ENCODE data around the gene TIGD3.

TIGD3 gene

DNA sequence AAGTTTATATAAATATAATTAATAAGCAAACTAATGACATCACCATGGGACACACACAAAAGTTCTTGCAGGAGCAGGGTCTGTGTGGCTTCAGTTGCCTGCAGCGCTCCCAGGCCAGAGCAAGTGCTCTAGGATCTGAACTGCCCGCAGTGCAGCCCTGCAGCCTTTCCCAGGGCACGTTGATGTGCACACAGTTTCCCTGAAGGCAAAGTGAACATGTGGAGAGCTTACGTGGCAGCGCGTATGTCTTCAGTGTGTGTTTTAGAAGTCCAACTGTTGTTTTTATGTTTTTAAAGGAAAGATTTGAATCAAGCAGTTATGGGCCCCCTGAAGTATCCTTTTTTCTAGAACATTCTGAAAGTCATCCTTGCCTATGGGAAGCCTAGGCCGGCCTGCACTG lies 1.2 kb upstream of the TIGD3 start:
- no peak for TF ChIP-seq TEAD4 (IDR thresholded peaks at IDR 0.05)
- TF ChIP-seq CREB1 (IDR thresholded peaks at IDR 0.05; ENCODE audit: low read depth) = no peak
- TF ChIP-seq CEBPB (IDR thresholded peaks at IDR 0.05) = no peak
- no peak for TF ChIP-seq ZBTB7A (IDR thresholded peaks at IDR 0.05; ENCODE audit: low read depth)
- TF ChIP-seq, protein P1, sequence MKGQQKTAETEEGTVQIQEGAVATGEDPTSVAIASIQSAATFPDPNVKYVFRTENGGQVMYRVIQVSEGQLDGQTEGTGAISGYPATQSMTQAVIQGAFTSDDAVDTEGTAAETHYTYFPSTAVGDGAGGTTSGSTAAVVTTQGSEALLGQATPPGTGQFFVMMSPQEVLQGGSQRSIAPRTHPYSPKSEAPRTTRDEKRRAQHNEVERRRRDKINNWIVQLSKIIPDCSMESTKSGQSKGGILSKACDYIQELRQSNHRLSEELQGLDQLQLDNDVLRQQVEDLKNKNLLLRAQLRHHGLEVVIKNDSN (IDR thresholded peaks at IDR 0.05) = no peak
- TF ChIP-seq YY1 (IDR thresholded peaks at IDR 0.05; ENCODE audit: low read depth) = no peak
- TF ChIP-seq RAD21 (IDR thresholded peaks at IDR 0.05; ENCODE audit: low read depth) = no peak
- TF ChIP-seq NFIC (IDR thresholded peaks at IDR 0.05) = no peak
- TF ChIP-seq, protein P2, sequence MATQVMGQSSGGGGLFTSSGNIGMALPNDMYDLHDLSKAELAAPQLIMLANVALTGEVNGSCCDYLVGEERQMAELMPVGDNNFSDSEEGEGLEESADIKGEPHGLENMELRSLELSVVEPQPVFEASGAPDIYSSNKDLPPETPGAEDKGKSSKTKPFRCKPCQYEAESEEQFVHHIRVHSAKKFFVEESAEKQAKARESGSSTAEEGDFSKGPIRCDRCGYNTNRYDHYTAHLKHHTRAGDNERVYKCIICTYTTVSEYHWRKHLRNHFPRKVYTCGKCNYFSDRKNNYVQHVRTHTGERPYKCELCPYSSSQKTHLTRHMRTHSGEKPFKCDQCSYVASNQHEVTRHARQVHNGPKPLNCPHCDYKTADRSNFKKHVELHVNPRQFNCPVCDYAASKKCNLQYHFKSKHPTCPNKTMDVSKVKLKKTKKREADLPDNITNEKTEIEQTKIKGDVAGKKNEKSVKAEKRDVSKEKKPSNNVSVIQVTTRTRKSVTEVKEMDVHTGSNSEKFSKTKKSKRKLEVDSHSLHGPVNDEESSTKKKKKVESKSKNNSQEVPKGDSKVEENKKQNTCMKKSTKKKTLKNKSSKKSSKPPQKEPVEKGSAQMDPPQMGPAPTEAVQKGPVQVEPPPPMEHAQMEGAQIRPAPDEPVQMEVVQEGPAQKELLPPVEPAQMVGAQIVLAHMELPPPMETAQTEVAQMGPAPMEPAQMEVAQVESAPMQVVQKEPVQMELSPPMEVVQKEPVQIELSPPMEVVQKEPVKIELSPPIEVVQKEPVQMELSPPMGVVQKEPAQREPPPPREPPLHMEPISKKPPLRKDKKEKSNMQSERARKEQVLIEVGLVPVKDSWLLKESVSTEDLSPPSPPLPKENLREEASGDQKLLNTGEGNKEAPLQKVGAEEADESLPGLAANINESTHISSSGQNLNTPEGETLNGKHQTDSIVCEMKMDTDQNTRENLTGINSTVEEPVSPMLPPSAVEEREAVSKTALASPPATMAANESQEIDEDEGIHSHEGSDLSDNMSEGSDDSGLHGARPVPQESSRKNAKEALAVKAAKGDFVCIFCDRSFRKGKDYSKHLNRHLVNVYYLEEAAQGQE (IDR thresholded peaks at IDR 0.05; ENCODE audit: low read depth) = no peak
- TF ChIP-seq EGR1 (IDR thresholded peaks at IDR 0.05) = no peak
- TF ChIP-seq, protein P3, sequence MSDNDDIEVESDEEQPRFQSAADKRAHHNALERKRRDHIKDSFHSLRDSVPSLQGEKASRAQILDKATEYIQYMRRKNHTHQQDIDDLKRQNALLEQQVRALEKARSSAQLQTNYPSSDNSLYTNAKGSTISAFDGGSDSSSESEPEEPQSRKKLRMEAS (IDR thresholded peaks at IDR 0.05) = no peak
- no peak for TF ChIP-seq TCF12 (IDR thresholded peaks at IDR 0.05; ENCODE audit: low read depth)
- TF ChIP-seq EP300 (IDR thresholded peaks at IDR 0.05; ENCODE audit: borderline replicate concordance) = no peak
- TF ChIP-seq TAF1 (IDR thresholded peaks at IDR 0.05; ENCODE audit: low read depth) = no peak

DNA sequence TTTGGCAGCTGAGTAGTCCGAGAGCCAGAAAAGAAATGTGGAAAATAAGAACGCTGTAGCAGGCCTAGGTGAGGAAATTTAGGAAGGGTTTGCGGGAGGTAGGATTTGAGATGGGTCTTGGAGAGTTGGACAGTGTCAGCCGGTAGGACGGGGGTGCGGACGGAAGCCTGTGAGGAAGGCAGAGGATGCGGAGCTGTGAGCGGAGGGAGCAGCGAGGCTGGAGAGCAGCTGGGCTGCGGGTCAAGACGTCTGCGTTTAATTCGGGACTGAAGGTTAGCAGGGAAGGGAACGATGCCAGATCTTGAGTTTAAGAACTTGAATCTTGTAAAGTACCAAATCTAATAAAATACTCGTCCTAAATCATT lies 669 bp upstream of the TIGD3 start:
- TF ChIP-seq CEBPB (IDR thresholded peaks at IDR 0.05) (no peak), TAF1 (IDR thresholded peaks at IDR 0.05; ENCODE audit: low read depth) (no peak), CREB1 (IDR thresholded peaks at IDR 0.05; ENCODE audit: low read depth) (no peak), TCF12 (IDR thresholded peaks at IDR 0.05; ENCODE audit: low read depth) (no peak)
- TF ChIP-seq, protein P3 (IDR thresholded peaks at IDR 0.05) = no peak

DNA sequence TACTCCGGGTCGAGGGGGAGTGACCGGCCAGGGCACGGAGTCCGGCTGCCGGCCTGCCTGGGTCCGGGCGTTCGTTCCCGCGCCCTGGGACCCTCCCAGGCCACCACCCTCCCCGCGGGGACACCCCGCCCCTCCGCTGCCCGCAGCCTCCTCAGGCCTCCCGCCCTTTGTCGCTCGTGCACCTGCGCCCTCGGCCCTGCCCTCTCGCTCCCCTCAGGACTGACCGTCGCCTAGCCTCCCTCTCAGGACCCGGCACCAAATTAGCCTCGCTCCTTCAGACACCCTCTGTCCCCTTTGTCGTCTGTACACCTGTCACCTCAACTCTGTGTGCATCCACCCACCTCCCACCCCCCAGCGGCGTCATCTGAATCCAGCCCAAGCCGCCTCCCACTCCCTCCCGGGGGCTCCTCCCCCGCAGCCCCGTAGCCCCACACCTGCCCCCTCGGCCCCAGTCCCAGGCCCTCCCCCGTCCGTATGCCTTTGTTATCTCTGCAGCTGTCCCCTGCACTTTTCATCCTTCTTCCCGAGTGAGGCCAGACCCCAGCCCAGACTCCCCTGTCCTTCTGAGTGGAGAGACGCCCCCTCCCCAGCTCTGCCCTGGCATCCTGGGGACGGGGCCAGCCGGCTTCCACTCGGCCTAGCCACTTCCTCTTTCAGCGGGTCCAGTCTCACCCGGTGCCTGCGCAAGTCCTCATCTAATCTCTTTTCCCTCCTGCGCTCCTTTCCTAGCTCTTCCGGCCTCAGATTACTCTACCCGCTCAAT lies 643 bp downstream of the TIGD3 start:
- TF ChIP-seq, protein P3 (IDR thresholded peaks at IDR 0.05) = peak; percentile 30; the same call in 1 of the 2 replicates
- TF ChIP-seq TAF1 (IDR thresholded peaks at IDR 0.05; ENCODE audit: low read depth) (no peak), CEBPB (IDR thresholded peaks at IDR 0.05) (no peak), FOXM1 (IDR thresholded peaks at IDR 0.05; ENCODE audit: borderline replicate concordance, low read depth) (no peak), ZBTB7A (IDR thresholded peaks at IDR 0.05; ENCODE audit: low read depth) (no peak)
- TF ChIP-seq, protein P1 (IDR thresholded peaks at IDR 0.05) = no peak

DNA sequence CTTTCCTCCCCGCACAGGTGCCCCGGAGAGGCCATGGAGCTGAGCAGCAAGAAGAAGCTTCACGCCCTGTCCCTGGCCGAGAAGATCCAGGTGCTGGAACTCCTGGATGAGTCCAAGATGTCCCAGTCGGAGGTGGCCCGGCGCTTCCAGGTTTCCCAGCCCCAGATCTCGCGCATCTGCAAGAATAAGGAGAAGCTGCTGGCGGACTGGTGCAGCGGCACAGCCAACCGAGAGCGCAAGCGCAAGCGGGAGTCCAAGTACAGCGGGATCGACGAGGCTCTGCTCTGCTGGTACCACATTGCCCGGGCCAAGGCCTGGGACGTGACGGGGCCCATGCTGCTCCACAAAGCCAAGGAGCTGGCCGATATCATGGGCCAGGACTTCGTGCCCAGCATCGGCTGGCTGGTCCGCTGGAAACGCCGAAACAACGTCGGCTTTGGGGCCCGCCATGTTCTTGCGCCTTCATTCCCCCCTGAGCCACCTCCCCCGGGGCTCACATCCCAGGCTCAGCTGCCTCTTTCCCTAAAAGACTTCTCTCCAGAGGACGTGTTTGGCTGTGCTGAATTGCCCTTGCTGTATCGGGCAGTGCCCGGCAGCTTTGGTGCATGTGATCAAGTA lies 1.3 kb downstream of the TIGD3 start:
- TF ChIP-seq, protein P3 (IDR thresholded peaks at IDR 0.05) = no peak
- TF ChIP-seq RAD21 (IDR thresholded peaks at IDR 0.05; ENCODE audit: low read depth) (no peak), CREB1 (IDR thresholded peaks at IDR 0.05; ENCODE audit: low read depth) (no peak), FOXM1 (IDR thresholded peaks at IDR 0.05; ENCODE audit: borderline replicate concordance, low read depth) (no peak), EGR1 (IDR thresholded peaks at IDR 0.05) (no peak), TAF1 (IDR thresholded peaks at IDR 0.05; ENCODE audit: low read depth) (no peak), EP300 (IDR thresholded peaks at IDR 0.05; ENCODE audit: borderline replicate concordance) (no peak), TCF12 (IDR thresholded peaks at IDR 0.05; ENCODE audit: low read depth) (no peak), ZBTB7A (IDR thresholded peaks at IDR 0.05; ENCODE audit: low read depth) (no peak), YY1 (IDR thresholded peaks at IDR 0.05; ENCODE audit: low read depth) (no peak), CEBPB (IDR thresholded peaks at IDR 0.05) (no peak), NFIC (IDR thresholded peaks at IDR 0.05) (no peak)
- TF ChIP-seq, protein P1 (IDR thresholded peaks at IDR 0.05) = no peak
- TF ChIP-seq, protein P2 (IDR thresholded peaks at IDR 0.05; ENCODE audit: low read depth) = no peak
